ENCODE data around the gene MACROD2. TPM values are rescaled to one million over a fixed set of nuclear protein-coding genes. Genes with fewer than 3 reads are reported as not detected.

MACROD2 gene
- total RNA-seq, 1 experiment from 2014 or later: 1.6 TPM

GRCh38 chr20:15675813-15676484 lies 1680.6 kb downstream of the MACROD2 start:
- H4K5ac ChIP-seq (ENCODE audit: insufficient read length, low read depth, low read length): no peak overlapping the region

More at GRCh38 chr20:15675813-15676484, 1680.6 kb downstream of the MACROD2 start:
- no peak overlapping the region for H3K23ac ChIP-seq (ENCODE audit: insufficient read length, low read depth, low read length)
- no peak overlapping the region for H3K14ac ChIP-seq (ENCODE audit: insufficient read depth, low read length)
- no peaks in the 10 kb centered on the region for H3K4me1 ChIP-seq (ENCODE audit: insufficient read depth, low read length)
- no peak for DNase-seq
- no peak overlapping the region for H4K91ac ChIP-seq (ENCODE audit: insufficient read length, low read depth, low read length)
- H3K9me3 ChIP-seq (ENCODE audit: control insufficient read depth, low read depth, low read length): no peaks in the 10 kb centered on the region
- no peaks in the 10 kb centered on the region for H3K79me2 ChIP-seq (ENCODE audit: insufficient read depth, low read length)
- Mint-ChIP-seq H3K9me3 (no peaks in the 10 kb centered on the region), H3K27me3 (ENCODE audit: low read depth) (no peaks in the 10 kb centered on the region), H3K4me1 (no peaks in the 10 kb centered on the region), H3K4me3 (no peak overlapping the region), H3K36me3 (ENCODE audit: insufficient read depth in 1 of 3, low read depth in 3 of 3) (no peaks in the 10 kb centered on the region), H3K27ac (no peak overlapping the region)
- no peak overlapping the region for H3K4ac ChIP-seq (ENCODE audit: low read depth, low read length)
- H2AFZ ChIP-seq (ENCODE audit: low read length): no peak overlapping the region
- H3K18ac ChIP-seq (ENCODE audit: insufficient read length, low read depth, low read length): no peak overlapping the region
- H4K20me1 ChIP-seq (ENCODE audit: control insufficient read depth, insufficient read depth, insufficient read length): no peaks in the 10 kb centered on the region
- H3K4me2 ChIP-seq (ENCODE audit: insufficient read depth, insufficient read length, low read length): no peak overlapping the region
- no peak for TF ChIP-seq CTCF (conservative IDR thresholded peaks at IDR 0.05)
- no peak overlapping the region for H2BK5ac ChIP-seq (ENCODE audit: insufficient read length, low read length)
- H4K8ac ChIP-seq (replicated peaks; ENCODE audit: insufficient read length, low read depth, low read length): no peak overlapping the region
- H3K23me2 ChIP-seq (ENCODE audit: insufficient read length, low read depth, low read length, poor library complexity, severe bottlenecking): no peaks in the 10 kb centered on the region
- H2AK5ac ChIP-seq (ENCODE audit: insufficient read length, low read length): no peak overlapping the region
- H2BK20ac ChIP-seq (ENCODE audit: low read depth, low read length, poor library complexity, severe bottlenecking): no peak overlapping the region
- H3K56ac ChIP-seq (ENCODE audit: insufficient read length, low read depth, low read length): no peak overlapping the region
- no peak overlapping the region for H3K27ac ChIP-seq (ENCODE audit: insufficient read length, low read depth, low read length)
- H2BK15ac ChIP-seq (ENCODE audit: low read depth, low read length): no peak overlapping the region
- H3K79me1 ChIP-seq (ENCODE audit: insufficient read depth, low read depth, low read length, poor library complexity, severe bottlenecking): no peaks in the 10 kb centered on the region
- H3K27me3 ChIP-seq (ENCODE audit: insufficient read depth, low read length): no peaks in the 10 kb centered on the region
- H3T11ph ChIP-seq (ENCODE audit: low read length): no peak overlapping the region
- H3K9ac ChIP-seq (ENCODE audit: extremely low read depth, insufficient read length, low read length): no peak overlapping the region
- no peak overlapping the region for H2BK120ac ChIP-seq (ENCODE audit: low read depth, low read length, poor library complexity, severe bottlenecking)
- H2BK12ac ChIP-seq (ENCODE audit: insufficient read length, low read depth, low read length): no peak overlapping the region
- no CpG with 5 or more reads among the region's 1 CpG for WGBS (ENCODE audit: extremely low coverage, insufficient read length, low lambda C conversion rate)

All from H9 (cell line).